GM12878 (cell line): ENCODE results near the gene DSG4.

ENCODE experiments used
- EZH2 ChIP-seq: IDR thresholded peaks from 2 replicates; pipeline ENCODE4 v1.6.1; 2012; ENCODE audit warnings: low read depth, mild to moderate bottlenecking, control low read depth, inconsistent platforms, low read length, borderline replicate concordance; ENCODE audit not compliant: control insufficient read depth
- TF ChIP-seq, protein P1 (sequence below), 3 experiments: IDR thresholded peaks in 2 of 3; conservative IDR thresholded peaks in 1 of 3; 2 replicates each; pipeline ENCODE4 v1.5.1; 2011; ENCODE audit warnings: low read depth in 3 of 3, low read length in 3 of 3, mild to moderate bottlenecking in 3 of 3, control low read depth in 2 of 3, moderate library complexity in 2 of 3, inconsistent platforms in 1 of 3, mixed read lengths in 1 of 3; ENCODE audit not compliant: control insufficient read depth in 2 of 3, insufficient read depth in 1 of 3; ENCODE audit errors: extremely low read depth in 1 of 3

DNA sequence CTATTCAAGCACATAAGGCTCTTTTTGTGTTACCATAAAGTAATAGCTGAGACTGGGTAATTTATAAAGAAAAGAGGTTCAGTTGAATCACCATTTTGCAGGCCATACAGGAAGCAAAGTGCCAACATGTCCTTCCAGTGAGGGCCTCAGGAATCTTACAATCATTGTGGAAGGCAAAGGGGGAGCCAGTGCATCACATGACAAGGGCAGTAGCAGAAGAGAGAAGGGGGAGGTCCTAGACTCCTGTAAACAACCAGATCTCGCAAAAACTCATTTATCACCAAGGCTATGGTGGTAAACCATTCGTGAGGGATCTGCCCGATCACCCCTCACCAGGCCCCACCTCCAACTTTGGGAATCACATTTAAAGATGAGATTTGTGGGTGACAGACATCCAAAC is 16.7 kb downstream of the DSG4 start:
- TF ChIP-seq, protein P1, sequence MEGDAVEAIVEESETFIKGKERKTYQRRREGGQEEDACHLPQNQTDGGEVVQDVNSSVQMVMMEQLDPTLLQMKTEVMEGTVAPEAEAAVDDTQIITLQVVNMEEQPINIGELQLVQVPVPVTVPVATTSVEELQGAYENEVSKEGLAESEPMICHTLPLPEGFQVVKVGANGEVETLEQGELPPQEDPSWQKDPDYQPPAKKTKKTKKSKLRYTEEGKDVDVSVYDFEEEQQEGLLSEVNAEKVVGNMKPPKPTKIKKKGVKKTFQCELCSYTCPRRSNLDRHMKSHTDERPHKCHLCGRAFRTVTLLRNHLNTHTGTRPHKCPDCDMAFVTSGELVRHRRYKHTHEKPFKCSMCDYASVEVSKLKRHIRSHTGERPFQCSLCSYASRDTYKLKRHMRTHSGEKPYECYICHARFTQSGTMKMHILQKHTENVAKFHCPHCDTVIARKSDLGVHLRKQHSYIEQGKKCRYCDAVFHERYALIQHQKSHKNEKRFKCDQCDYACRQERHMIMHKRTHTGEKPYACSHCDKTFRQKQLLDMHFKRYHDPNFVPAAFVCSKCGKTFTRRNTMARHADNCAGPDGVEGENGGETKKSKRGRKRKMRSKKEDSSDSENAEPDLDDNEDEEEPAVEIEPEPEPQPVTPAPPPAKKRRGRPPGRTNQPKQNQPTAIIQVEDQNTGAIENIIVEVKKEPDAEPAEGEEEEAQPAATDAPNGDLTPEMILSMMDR (IDR thresholded peaks at IDR 0.05 in 2 of 3, conservative IDR thresholded peaks at IDR 0.05 in 1 of 3; ENCODE audit: control insufficient read depth in 2 of 3, extremely low read depth in 1 of 3, insufficient read depth in 1 of 3, low read depth in 3 of 3, low read length in 3 of 3), result no peak
- TF ChIP-seq EZH2, result no peak
